MM.1S (cell line): ENCODE results near the gene MYO16.

Experiments used
- DNase-seq: peaks from one replicate; pipeline ENCODE4 v3.0.0-alpha.2; 2015
- H2AFZ ChIP-seq: fragments of 300-600 bp; sonication (generic); 2 replicates; pipeline ENCODE4 v1.6.0; 2016; ENCODE audit warnings: antibody characterized with exemption, low read length
- H3F3A ChIP-seq: fragments of 300-600 bp; sonication (generic); 2 replicates; pipeline ENCODE4 v1.6.1; 2016; ENCODE audit warnings: mild to moderate bottlenecking, antibody characterized with exemption, low read length, moderate library complexity, mixed read lengths; ENCODE audit not compliant: insufficient read depth
- H3K27ac ChIP-seq: fragments of 300-600 bp; sonication (generic); 2 replicates; pipeline ENCODE4 v1.5.1; 2016; ENCODE audit warnings: mild to moderate bottlenecking, low read length
- H3K27me3 ChIP-seq: fragments of 300-600 bp; sonication (generic); replicated peaks from 2 replicates; pipeline ENCODE4 v1.6.0; 2016; ENCODE audit warnings: low read length; ENCODE audit not compliant: insufficient read depth
- H3K36me3 ChIP-seq: fragments of 300-600 bp; sonication (generic); replicated peaks from 2 replicates; pipeline ENCODE4 v1.6.1; 2016; ENCODE audit warnings: mild to moderate bottlenecking, low read length, mixed read lengths; ENCODE audit not compliant: insufficient read depth
- H3K4me1 ChIP-seq: fragments of 300-600 bp; sonication (generic); 2 replicates; pipeline ENCODE4 v1.6.1; 2016; ENCODE audit warnings: low read length, mixed read lengths
- H3K4me2 ChIP-seq: fragments of 300-600 bp; sonication (generic); 2 replicates; pipeline ENCODE4 v1.6.0; 2016; ENCODE audit warnings: low read depth, low read length
- H3K4me3 ChIP-seq: fragments of 300-600 bp; sonication (generic); 2 replicates; pipeline ENCODE4 v1.5.1; 2016; ENCODE audit warnings: low read length, mixed read lengths
- H3K79me2 ChIP-seq: fragments of 300-600 bp; sonication (generic); 2 replicates; pipeline ENCODE4 v1.6.1; 2016; ENCODE audit warnings: mixed run types, low read length, mixed read lengths
- H3K9ac ChIP-seq: fragments of 300-600 bp; sonication (generic); 2 replicates; pipeline ENCODE4 v1.6.1; 2016; ENCODE audit warnings: low read length, mixed read lengths
- H3K9me2 ChIP-seq: fragments of 300-600 bp; sonication (generic); replicated peaks from 2 replicates; pipeline ENCODE4 v1.6.1; 2016; ENCODE audit warnings: mild to moderate bottlenecking, low read length, mixed read lengths; ENCODE audit not compliant: insufficient read depth
- H3K9me3 ChIP-seq: fragments of 300-600 bp; sonication (generic); replicated peaks from 2 replicates; pipeline ENCODE4 v1.6.1; 2016; ENCODE audit warnings: mild to moderate bottlenecking, low read length, mixed read lengths; ENCODE audit not compliant: insufficient read depth
- H4K20me1 ChIP-seq: fragments of 300-600 bp; sonication (generic); 2 replicates; pipeline ENCODE4 v1.6.1; 2016; ENCODE audit warnings: mild to moderate bottlenecking, low read length, moderate library complexity, mixed read lengths; ENCODE audit not compliant: insufficient read depth
- EZH2 ChIP-seq: fragments of 300-600 bp; sonication (generic); optimal IDR thresholded peaks from 2 replicates; pipeline ENCODE3; 2017; ENCODE audit warnings: low read depth, mild to moderate bottlenecking, antibody characterized with exemption, low read length, mixed read lengths
- EZH2phosphoT487 ChIP-seq: fragments of 300-600 bp; sonication (generic); IDR thresholded peaks from 2 replicates; pipeline ENCODE4 v1.6.1; 2018; ENCODE audit warnings: antibody characterized with exemption, low read length
- TF ChIP-seq, protein P1 (sequence below): fragments of 300-600 bp; sonication (generic); IDR thresholded peaks from 2 replicates; pipeline ENCODE4 v1.5.1; 2016; ENCODE audit warnings: antibody characterized with exemption, low read length, mixed read lengths

The MYO16 gene

DNA sequence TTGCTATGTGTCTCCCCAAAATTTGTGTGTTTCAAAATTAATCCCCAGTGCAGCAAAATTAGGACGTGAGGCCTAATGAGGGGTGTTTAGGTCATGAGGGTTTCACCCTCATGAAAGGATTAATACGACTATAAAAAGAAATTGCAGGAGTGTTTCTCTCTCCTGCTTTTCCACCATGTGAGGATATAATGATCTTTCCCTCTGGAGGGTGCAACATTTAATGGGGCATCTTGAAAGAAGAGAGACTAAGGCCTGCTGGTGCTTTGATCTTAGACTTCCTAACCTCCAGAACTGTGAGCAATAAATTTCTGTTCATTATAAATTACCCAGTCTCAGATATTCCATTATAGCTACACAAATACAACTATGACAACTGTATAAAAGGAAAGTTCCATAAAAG lies 183.2 kb downstream of the MYO16 start:
- Histone ChIP-seq H3F3A (no peaks in the 10 kb centered on the region), H3K9me2 (no peaks in the 10 kb centered on the region), H3K9me3 (no peaks in the 10 kb centered on the region), H3K9ac (no peak overlapping the region), H3K4me3 (no peak overlapping the region), H3K27me3 (no peaks in the 10 kb centered on the region), H3K79me2 (no peaks in the 10 kb centered on the region), H4K20me1 (no peaks in the 10 kb centered on the region), H3K36me3 (no peaks in the 10 kb centered on the region), H2AFZ (no peak overlapping the region), H3K4me2 (no peak overlapping the region), H3K4me1 (no peaks in the 10 kb centered on the region), H3K27ac (no peak overlapping the region)
- TF ChIP-seq EZH2 (no peak), EZH2phosphoT487 (no peak)
- TF ChIP-seq, protein P1, sequence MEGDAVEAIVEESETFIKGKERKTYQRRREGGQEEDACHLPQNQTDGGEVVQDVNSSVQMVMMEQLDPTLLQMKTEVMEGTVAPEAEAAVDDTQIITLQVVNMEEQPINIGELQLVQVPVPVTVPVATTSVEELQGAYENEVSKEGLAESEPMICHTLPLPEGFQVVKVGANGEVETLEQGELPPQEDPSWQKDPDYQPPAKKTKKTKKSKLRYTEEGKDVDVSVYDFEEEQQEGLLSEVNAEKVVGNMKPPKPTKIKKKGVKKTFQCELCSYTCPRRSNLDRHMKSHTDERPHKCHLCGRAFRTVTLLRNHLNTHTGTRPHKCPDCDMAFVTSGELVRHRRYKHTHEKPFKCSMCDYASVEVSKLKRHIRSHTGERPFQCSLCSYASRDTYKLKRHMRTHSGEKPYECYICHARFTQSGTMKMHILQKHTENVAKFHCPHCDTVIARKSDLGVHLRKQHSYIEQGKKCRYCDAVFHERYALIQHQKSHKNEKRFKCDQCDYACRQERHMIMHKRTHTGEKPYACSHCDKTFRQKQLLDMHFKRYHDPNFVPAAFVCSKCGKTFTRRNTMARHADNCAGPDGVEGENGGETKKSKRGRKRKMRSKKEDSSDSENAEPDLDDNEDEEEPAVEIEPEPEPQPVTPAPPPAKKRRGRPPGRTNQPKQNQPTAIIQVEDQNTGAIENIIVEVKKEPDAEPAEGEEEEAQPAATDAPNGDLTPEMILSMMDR = no peak
- no peak for DNase-seq

DNA sequence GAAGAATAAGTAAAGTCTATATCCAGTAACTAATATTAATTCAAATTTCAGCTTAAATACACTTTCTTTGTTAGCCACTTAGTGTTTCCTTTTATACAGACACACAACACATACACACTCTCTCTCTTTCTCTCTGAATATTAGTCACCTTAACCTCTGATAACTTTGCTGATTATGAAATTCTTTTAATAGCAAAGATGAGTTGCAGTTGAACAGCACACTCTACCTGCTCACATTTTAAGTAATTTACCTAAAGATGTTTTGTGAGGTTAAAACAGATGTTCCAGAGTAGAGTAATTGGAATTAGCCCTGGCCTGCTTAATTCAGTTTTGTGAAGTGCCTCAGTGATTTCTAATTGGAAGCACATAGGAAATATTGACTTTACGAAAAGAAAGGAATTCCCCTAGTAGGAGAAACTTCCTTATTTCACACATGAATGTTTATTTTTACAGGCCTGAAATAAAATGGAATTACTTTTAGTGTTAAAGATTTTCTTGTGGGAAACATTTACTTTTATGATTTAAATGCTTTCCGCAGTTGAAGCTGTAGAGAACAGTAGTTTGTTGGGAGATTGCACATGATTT lies 184.3 kb downstream of the MYO16 start:
- Histone ChIP-seq H3F3A (no peaks in the 10 kb centered on the region), H3K9me2 (no peaks in the 10 kb centered on the region), H3K4me2 (no peak overlapping the region), H2AFZ (no peak overlapping the region), H4K20me1 (no peaks in the 10 kb centered on the region), H3K27ac (no peak overlapping the region), H3K79me2 (no peaks in the 10 kb centered on the region), H3K9me3 (no peaks in the 10 kb centered on the region), H3K27me3 (no peaks in the 10 kb centered on the region), H3K9ac (no peak overlapping the region), H3K4me1 (no peaks in the 10 kb centered on the region), H3K36me3 (no peaks in the 10 kb centered on the region), H3K4me3 (no peak overlapping the region)
- DNase-seq = no peak
- TF ChIP-seq EZH2 (no peak), EZH2phosphoT487 (no peak)
- TF ChIP-seq, protein P1 = no peak

DNA sequence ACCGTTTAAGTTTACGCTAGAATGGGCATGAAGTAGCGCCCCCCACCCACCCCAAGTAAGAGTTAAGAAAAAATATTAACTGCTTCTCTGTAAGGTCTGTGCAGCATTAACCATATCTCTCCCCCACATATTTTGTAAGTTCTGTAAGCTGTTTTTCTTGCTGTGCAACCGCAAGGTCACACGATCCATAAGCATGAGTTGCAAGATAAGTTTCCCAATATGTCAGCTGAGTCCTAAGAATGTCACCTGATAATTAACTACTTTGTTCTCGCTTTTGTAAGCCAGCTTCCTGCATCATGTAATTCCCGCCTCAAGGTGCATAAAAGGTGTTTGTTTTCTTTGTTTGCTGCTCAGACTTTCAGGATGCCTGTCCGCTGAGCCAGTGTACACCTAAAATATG lies 187.0 kb downstream of the MYO16 start:
- Histone ChIP-seq H3K79me2 (no peaks in the 10 kb centered on the region), H4K20me1 (no peaks in the 10 kb centered on the region), H3K36me3 (no peaks in the 10 kb centered on the region), H2AFZ (no peak overlapping the region), H3K9me3 (no peaks in the 10 kb centered on the region), H3F3A (no peaks in the 10 kb centered on the region), H3K27me3 (no peaks in the 10 kb centered on the region), H3K9me2 (no peaks in the 10 kb centered on the region), H3K4me2 (no peak overlapping the region), H3K27ac (no peak overlapping the region), H3K9ac (no peak overlapping the region), H3K4me1 (no peaks in the 10 kb centered on the region), H3K4me3 (no peak overlapping the region)
- DNase-seq = no peak
- no peak for TF ChIP-seq EZH2
- no peak for TF ChIP-seq EZH2phosphoT487
- TF ChIP-seq, protein P1 = no peak
